Measurements from ENCODE around the gene ETV3.
"Not testable (repeated sequence)": the region's sequence is repeated elsewhere in the genome, so short reads cannot be mapped to it uniquely, and the experiment has no call there.

ETV3 gene

DNA sequence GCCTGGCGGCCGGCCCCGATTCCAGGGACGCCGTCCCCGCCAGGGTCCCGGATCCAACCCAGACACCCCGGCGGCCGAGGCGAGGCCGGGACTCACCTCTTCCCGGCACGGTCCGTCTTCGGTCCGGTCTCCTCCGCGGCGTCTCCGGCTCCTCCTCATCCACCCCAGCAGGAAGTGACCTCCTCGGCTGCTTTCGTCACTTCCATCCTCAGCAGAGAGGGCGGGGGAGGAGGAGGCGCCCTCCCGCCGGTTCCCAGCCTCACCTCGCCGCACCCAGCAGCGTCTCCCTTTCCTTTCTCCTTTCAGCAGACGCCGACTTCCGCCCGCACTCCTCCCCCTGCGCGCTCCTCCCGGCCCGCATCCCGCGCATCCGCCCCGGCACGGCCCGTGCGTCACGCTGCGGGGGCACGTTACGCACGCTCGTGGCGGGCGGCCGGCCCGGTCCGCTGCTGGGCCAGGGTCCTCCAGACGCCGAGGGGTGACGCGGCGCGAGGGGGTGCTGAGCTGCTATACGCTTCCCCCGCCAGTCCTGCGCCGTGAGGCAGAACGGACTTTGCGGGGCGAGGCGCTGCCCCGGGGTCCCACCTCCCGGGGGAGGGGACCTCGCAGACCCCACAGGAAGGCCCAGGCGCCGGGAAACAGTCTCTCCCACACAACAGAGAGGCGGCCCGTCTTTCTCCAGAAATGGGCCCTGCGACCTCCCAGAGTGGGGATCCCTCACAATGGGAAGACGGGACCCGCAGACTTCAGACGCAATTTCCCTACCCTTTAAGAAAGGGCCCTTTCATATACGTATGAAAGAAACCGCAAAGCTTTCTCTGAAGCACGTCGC, at the start of gene ETV3:
Gene ETV3, minus strand, starts transcription at position 176 of the 832 bp plus-strand sequence. CDS start 2,043 bp downstream, outside the sequence.
- DNase-seq (ENCODE audit: low read depth, low spot score) = peak; percentile 77

GRCh38 chr1:157186281-157186992, 48.2 kb upstream of the ETV3 start:
- no peak for DNase-seq (ENCODE audit: low read depth, low spot score)

DNA sequence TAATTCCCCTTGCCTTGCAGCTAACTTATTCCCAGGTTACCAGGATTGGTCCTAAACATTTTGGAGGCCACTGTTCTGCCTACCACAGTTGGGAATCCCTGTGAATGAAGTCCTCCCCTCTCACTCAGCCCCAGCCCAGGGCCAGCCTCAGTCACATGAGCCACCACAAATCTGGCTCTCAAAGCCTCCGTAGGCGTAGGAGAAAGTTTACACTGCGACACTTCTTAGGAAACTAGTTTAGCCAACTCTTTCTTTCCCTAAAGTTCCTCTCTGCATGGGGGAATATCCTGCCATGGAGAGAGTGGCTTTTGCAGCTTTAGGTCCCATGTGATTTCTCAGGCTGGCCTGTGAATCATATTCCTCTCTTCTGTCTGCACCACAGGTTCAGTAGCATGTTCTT, 45.7 kb upstream of the ETV3 start:
- DNase-seq (ENCODE audit: low read depth, low spot score) = no peak

DNA sequence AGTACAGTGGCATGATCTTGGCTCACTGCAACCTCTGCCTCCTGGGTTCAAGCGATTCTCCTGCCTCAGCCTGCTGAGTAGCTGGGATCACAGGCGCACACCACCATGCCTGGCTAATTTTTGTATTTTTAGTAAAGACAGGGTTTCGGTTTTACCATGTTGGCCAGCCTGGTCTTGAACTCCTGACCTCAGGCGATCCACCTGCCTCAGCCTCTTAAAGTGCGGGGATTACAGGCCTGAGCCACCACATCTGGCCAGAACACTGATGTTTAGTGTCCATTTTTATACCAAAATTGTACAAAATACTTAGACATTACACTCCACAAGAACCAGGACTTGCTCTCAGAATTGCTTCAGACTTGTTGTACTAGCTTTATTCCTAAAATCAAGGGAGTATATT, 44.2 kb upstream of the ETV3 start:
- DNase-seq (ENCODE audit: low read depth, low spot score) = not testable (repeated sequence)

- no peak for DNase-seq (ENCODE audit: low read depth, low spot score)
Observed at GRCh38 chr1:157181790-157182189, 43.6 kb upstream of the ETV3 start.

DNA sequence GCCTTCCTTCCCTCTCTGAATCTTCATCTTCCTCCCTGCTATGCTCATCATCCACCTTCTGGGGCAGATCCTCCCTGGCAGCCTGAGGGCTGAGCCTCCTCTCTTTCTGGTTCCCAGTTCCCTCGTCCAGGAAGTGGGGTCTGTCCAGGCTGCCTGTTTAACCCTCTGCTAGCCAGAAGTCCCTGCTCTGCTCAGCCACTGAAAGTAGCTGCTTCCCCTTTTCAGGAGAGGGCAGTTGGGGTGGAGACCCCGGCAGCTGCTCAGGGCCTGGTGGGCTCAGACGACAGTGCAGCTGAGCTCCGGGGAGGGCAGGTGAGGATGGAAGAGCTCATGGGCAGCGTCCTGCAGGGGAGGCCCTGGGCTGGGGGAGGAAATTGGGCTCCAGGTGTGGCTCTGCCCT, 43.1 kb upstream of the ETV3 start:
- no peak for DNase-seq (ENCODE audit: low read depth, low spot score)

DNA sequence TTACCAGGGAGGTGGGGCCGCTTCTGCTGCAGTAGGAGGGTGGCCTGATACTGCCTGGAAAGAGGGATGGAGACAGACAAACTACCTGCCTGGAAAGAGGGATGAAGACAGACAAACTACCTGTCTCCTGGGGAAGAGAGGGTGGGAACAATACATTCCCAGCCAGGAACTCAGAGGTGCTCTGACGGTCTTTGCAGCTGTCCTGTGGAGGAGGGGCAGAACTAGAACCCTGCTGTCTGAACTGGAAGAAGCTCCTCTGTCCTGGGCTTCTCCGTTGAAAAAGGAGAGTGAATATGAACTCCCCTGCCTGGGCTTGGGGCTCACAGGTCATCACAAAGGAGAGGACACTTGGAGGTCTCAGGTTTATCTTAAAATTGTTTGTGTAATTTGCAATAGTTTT, 40.3 kb upstream of the ETV3 start:
- DNase-seq (ENCODE audit: low read depth, low spot score) = no peak

DNA sequence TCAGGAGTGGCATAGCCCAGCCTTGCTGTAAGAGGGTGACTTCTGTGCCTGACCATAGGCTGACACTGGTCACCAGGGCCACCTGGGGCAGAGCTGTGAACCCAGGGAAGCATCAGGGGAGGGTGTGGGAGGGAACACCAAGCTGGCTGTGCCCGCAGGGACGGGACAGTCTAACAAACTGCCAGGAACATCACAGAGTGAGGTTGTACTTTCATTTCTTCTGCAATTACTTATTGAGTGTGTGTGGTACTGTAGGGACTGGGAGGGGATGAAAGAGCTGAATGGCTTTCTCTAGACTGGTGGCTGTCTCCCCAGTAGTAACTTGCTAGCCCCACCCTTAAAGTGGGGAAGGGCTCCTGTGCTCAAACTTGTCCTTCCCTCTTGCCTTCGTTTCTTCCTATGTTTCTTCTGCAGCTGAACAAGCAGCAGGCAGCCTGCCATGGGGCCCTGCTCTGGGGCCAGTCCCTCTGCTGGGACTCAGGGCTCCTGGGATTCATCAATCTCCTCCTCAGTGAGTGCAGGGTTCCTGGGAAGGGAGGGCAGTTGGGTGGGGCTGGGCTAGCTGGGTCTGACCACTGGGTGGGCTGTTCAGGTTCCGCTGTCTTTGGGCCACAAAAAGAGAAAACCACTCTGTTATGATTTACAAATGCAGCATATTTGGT, 39.7 kb upstream of the ETV3 start:
- no peak for DNase-seq (ENCODE audit: low read depth, low spot score)

DNA sequence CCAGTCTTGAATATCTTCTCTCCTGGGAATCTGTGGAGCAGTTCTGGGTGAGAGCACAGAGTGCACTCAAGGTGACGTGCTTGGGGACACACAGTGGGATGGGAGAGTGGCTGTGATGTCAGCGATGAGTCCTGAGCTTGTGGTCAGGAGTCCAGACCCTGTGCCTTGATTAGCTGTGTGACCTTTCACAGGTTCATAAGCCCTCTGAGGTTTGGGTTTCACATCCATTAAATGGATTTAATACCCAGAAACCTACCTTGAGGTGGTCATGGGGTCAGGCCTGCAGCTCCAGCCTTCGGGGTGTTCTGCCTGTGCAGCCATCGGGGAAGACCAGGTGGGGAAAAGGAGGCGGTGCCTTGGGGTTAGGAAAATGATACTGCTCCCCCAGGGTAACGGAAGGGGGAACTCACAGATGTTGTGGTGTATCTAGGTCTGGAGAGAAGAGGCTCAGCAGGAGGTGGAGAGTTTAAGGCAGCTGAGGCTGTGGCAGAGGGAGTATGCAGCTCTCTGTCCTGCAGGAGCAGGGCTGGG, 38.5 kb upstream of the ETV3 start:
- DNase-seq (ENCODE audit: low read depth, low spot score) = no peak

DNA sequence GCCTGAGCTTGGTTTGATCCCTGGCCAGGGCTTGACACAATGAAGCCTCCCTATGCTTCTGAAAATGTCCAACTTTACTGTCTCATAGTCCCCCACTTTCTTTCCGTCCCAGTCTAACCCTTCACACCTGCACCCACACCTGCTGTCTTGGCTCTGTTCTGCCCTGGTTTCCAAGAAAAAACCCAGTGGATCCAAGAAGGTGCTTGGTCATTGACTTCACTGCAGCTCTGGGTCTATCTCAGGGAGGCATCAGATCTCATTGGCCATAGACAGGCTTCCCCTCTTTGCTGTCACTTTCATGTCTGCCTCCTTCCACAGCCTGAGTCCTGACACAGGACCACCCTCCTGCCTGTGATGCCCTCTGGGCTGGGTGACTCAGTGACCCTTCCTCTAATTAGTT, 37.8 kb upstream of the ETV3 start:
- no peak for DNase-seq (ENCODE audit: low read depth, low spot score)

- no peak for DNase-seq (ENCODE audit: low read depth, low spot score)
Observed at GRCh38 chr1:157173900-157174410, 35.8 kb upstream of the ETV3 start.

DNA sequence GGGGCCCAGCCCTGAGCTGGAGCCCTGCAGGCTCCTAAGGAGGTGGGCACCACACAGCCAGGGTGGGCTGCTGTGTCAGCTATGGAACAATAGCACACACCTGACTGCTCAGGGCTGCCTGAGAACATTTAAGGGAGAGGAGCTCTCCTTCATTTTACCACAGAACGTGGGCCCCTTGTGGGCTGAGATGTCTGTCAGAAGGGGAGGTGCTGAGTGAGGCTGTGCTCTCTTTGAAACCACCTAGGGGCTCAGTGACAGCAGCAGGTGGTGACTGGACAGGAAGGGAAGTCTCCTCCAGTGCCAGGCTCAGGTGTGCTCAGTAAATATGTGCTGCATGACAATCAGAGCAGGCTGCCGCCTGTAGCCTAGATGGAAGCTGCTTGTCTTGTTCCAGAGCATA, 35.0 kb upstream of the ETV3 start:
- DNase-seq (ENCODE audit: low read depth, low spot score) = not testable (repeated sequence)

DNA sequence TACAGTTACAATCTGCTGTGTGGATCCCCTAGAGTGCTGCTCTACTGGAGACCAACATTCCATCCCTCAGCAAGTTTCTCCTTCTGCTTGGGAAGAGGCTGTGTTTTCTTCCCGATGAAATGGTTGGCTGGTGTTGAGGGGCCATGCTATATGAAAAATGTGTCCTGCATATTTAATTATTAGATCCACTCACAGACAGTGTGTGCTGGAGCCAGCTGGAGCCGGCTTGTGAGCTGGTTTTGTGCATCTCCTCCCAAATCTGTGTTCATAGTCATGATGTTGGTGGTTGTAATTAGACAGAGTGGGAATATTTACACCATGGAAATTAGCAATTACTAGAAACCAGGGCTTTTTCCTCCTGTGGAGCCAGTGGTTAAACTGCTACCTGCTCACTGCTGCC, 34.4 kb upstream of the ETV3 start:
- DNase-seq (ENCODE audit: low read depth, low spot score) = not testable (repeated sequence)

- DNase-seq (ENCODE audit: low read depth, low spot score) = not testable (repeated sequence)
Observed at GRCh38 chr1:157171903-157172503, 33.8 kb upstream of the ETV3 start.

DNA sequence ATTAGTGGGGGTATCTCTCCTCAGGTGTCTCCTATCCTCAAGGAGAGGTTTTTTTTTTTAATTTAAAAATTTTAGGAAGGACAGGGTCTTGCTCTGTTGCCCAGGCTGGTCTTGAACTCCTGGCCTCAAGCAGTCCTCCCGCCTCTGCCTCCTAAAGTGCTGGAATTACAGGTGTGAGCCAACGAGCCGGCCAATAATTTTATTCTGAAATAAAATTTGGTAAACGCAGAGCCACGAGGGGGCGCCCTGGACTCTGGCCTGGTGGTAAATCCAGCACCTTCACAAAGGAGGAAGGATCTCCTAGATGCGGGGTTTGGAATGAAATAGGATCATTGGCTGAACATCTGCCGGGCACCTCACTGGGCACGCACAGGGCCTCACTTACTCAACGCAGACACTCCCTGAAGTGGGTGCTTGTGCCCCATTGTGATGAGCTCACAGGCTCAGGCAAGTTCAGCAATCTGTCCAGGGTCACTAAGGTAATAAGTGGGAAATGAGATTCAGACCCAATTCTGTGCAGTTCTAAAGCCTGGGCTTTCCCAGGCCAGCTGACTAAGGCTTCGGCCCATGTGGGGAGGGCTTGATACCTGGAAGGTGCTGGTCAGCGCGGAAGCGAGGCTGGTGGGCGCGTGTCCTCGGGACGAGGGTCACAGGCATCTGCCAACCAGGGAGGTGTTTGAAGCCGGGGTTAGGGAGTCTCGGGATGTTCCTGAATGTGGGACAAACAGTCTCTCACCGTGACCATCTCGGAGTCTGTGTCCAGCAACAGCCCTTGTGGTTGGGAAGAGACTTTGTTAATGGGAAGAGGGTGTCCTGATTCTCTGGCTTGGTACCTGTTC, 32.7 kb upstream of the ETV3 start:
- DNase-seq (ENCODE audit: low read depth, low spot score) = no peak

DNA sequence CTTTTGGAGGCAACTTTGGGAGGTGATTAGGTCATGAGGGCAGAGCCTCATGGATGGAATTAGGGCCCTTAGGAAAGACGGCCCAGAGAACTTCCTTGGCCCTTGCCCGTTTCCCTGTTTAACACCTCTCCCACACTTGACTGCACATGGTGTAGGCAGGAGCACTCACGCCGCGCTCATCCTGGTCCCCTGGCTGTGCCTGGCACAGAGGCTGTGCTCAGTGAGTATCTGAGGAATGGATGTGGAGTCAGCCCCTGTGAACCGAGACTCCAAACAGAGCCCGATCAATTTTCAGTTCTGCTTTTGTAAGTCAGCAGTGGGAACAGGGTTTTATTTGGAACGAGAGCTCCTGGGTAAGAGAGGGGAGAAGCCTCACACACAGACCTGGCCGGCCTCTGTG, 29.8 kb upstream of the ETV3 start:
- DNase-seq (ENCODE audit: low read depth, low spot score) = no peak

GRCh38 chr1:157167437-157167836, 29.2 kb upstream of the ETV3 start:
- DNase-seq (ENCODE audit: low read depth, low spot score) = no peak

DNA sequence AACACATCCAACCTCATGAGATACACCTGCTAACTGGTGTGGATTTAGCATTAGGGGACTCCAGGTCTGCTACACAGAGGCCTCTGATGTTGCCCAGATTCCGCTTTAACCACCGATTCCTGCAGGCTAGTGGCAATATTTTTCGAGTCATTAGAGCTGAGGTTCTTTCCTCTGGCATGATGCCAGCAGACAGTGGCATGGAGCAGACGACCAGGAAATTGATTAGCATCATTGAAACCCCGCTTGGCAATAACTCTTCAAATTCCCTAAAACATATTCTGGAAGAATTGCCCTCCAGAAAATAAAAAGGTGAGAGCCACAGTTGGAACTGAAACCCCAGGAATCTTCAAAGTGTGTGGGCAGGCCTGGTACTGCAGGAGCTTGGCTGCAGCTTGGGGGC, 28.4 kb upstream of the ETV3 start:
- DNase-seq (ENCODE audit: low read depth, low spot score) = no peak

DNA sequence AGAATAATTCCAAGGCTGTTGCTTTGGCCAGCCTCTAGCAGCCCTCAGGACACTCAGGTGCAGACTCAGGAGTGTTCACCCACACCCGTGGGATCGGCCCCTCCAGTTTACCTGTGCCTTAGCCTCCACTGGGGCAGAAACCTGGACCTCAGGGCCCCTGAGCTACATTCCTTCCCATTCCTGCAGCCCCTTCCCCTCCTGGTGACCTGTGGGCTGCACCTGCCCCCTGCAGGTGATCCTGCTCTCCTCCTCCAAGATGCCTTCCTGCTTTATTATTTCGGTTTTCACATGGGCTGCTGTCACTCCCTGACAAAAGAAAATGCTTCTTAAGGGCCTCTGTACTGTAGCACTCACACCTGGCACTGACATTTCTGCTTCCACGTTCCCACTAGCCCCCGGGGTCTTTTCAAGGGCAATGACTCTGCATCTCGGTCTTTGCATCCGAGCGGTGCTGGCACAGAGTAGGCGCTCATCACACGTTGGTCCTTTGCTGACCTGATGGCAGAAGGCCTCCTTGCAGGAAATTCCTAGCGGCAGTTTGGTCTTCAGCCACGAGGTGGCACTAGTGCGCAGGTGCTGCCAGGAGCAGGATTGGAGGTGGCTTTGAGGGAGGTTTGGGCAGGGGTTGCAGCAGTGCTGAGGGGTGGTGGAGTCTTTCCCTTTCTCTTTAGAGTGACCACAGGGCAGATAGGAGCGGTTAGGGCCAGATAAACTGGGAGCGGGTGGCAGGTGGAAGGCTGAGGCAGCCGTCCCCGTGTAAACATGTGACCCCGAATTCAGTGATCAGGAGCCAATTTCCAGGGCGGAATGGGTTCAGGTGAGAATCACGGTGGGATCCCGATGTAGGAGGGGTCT, 25.3 kb upstream of the ETV3 start:
- no peak for DNase-seq (ENCODE audit: low read depth, low spot score)

DNA sequence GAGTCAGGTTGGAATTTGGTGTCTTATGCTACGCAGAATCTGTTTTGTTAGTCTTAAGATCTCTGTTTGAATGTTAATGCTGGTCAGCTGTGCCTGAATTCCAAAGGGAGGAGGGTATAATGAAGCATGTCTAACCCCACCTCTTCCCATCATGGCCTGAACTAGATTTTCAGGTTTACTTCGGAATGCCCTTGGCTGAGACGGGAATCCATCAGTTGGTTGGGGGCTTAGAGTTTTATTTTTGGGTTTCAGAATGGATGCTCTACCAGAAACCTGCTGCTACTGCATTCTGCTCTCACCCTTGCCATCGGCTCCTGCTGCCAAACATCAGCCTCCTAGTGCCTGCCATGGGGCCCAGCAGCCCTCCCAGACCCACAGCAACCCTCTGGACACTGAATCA, 24.1 kb upstream of the ETV3 start:
- no peak for DNase-seq (ENCODE audit: low read depth, low spot score)
